GM12864 (cell line): ENCODE measurements around the gene CDO1.

ENCODE experiments used
- DNase-seq: peaks from one replicate; pipeline ENCODE4 v3.0.0-alpha.2; 2011; ENCODE audit warnings: low read depth
- H3K4me3 ChIP-seq: 2 replicates; pipeline ENCODE4 v1.5.1; 2011; ENCODE audit warnings: mild to moderate bottlenecking, low read depth, low read length, control low read depth
- TF ChIP-seq, protein P1 (sequence below): IDR thresholded peaks from 2 replicates; pipeline ENCODE4 v1.5.1; 2011; ENCODE audit warnings: low read depth, mild to moderate bottlenecking, moderate library complexity, low read length, control low read depth, inconsistent platforms; ENCODE audit errors: missing control alignments

The CDO1 gene

DNA sequence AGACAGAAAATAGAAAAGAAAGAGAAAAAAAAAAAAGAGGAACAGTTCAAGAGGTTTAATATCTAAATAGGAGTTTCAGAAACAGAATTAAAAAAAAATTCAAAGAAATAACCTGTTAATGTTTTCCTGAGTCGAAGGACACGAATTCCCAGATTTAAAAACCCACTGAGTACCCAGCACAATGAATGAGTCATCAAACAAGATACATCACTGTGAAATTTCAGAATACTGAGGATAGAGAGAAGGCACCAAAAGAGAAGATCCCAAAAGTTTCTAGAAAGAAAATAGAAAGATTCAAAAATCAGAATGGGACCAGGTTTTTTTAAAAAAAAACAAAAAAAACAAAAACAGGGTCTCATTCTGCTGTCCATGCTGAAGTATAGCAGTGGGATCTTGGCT lies 8.8 kb downstream of the CDO1 start:
- TF ChIP-seq, protein P1, sequence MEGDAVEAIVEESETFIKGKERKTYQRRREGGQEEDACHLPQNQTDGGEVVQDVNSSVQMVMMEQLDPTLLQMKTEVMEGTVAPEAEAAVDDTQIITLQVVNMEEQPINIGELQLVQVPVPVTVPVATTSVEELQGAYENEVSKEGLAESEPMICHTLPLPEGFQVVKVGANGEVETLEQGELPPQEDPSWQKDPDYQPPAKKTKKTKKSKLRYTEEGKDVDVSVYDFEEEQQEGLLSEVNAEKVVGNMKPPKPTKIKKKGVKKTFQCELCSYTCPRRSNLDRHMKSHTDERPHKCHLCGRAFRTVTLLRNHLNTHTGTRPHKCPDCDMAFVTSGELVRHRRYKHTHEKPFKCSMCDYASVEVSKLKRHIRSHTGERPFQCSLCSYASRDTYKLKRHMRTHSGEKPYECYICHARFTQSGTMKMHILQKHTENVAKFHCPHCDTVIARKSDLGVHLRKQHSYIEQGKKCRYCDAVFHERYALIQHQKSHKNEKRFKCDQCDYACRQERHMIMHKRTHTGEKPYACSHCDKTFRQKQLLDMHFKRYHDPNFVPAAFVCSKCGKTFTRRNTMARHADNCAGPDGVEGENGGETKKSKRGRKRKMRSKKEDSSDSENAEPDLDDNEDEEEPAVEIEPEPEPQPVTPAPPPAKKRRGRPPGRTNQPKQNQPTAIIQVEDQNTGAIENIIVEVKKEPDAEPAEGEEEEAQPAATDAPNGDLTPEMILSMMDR, result no peak
- H3K4me3 ChIP-seq, result no peak overlapping the region
- no peak for DNase-seq

DNA sequence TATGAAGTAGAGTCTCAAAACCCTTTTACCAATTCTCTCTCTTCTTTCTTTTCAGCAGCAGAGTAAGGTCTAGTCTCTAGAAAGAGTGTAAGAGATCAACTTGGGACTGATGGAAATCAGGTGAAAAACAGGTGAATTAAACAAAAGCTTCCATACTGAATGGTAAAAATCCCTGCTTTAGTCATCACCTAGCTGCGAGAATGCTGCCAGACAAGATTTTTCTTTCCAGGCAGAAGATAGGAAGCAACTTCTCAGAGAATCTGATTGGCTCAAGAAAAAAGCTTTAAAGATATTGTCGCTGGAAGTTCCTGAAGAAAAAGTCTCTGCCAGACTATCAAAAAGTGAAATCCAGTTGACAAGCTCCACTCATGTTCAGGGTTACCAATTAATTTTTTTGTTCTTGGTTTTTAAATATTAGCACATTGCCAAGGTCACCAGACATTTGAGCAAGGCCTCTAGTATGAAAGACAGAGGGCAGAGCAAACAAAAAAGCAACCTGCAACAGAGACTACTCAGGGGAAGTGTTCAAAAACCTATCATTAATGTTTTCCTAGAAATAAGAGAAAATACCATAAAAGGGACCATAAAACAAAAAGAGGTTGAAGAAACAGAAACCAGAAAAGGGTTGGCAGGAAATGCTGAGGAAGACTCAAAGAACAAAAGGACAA lies 9.3 kb downstream of the CDO1 start:
- TF ChIP-seq, protein P1, result no peak
- H3K4me3 ChIP-seq, result no peak overlapping the region
- DNase-seq, result no peak

DNA sequence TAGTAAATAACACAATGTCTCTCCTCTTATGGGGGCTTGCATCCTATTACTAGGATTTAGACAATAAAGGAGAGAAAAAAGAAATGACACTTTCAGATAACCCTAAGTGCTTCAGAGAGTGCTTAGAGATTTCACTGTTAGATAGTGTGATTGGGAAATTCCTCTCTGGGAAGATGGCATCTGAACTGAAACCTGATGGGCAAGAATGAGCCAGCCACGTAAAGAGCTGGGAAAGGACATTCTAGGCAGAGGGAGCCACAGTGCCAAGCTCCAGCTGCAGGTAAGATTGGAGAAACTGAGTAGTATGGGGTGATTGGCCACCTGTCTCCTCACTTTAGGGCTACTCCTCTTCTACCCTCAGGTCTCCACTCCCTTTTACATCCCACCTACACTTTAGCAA lies 14.5 kb downstream of the CDO1 start:
- no peak for DNase-seq
- TF ChIP-seq, protein P1, result no peak
- H3K4me3 ChIP-seq, result no peak overlapping the region

DNA sequence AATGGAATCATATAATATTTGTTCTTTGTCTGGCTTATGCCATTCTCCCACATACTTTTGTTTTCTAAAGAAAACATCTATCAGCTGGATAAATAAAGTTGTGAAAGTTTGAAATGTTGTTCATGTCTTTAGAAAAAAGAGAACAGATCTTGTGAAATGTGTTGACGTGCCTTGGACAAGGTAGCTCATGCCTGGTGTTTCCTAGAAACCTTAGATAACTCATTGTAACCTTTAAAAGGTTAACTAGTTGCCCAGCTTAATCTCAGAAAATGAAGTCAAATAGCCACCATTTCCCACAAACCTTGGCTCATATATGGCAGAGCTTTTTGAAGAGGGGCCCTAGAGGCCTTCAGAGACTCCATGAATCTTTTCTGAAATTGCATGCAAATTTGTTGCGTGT lies 15.3 kb downstream of the CDO1 start:
- H3K4me3 ChIP-seq, result no peak overlapping the region
- DNase-seq, result no peak
- TF ChIP-seq, protein P1, result no peak

DNA sequence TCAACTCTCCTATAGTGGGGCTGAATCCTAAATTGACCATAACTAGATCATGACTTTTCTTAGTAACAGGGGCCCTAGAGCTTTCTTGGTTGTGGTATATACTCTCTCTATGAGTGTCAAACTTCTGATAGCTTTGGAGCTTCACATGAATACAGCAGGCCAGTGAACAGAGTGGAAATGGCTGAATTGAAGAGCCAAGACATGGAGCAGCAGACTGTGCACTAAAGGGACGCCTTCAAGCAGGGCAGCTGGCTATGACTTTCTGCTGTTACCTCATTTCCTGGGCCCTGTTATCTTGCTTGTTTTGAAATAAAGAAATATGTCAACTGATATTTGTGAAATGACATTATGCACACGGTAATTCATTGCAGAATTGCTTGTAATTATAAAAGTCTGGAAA lies 16.4 kb downstream of the CDO1 start:
- TF ChIP-seq, protein P1, result no peak
- H3K4me3 ChIP-seq, result no peak overlapping the region
- DNase-seq, result no peak

DNA sequence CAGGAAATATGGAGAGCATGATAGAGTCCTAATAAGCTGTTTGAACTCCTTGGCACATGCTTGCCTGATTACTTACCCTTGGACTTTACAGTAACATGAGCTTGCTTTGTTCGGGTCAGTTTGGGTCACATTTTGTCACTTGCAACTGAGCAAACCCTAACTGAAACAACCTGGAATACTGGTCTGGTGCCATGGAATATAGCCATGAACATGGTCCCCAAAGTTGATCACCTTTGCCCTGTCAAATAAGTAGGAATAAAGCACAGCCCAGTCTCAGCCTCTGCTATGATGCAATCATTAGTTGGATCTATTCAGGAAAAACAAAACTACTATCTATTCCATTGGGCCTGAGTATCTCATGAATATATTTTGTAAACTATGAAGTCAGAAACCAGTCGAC lies 18.2 kb downstream of the CDO1 start:
- TF ChIP-seq, protein P1, result no peak

DNA sequence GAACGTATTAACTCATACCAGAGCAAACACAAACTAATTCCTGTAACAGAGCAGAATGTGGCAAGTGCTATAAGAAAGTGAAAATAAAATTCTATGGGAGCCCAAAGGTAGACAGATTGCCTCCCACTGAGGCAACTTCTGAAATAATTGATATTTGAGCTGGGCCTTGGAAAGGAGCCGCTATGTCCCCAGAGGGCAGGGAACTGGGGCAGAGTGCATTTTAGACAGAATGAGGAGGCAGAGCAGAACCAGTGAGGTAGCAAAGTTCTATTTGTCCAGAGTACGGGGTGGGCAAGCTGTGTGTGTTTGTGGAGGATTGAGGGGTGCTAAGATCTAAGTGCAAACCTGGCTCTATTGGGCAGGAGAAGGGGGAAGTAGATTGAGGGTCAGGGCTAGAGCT lies 19.8 kb downstream of the CDO1 start:
- DNase-seq, result no peak
- no peak overlapping the region for H3K4me3 ChIP-seq
- TF ChIP-seq, protein P1, result no peak

More for the DNA sequence above, 18.2 kb downstream of the CDO1 start:
- no peak overlapping the region for H3K4me3 ChIP-seq
- DNase-seq, result no peak
